Testis (tissue), 2 donors: ENCODE measurements around the gene IPO7.

Experiments used
- POLR2A ChIP-seq: fragments of 450-650 bp; IDR thresholded peaks from one replicate; pipeline ENCODE4 v1.6.1; 2017; ENCODE audit warnings: antibody characterized with exemption, mild to moderate bottlenecking, moderate library complexity
- TF ChIP-seq, protein P1 (sequence below), 3 experiments: fragments of 450-650 bp in 2 of 3; fragments of 200-600 bp in 1 of 3; sonication (generic) in 1 of 3; IDR thresholded peaks; one replicate each; pipeline ENCODE4 v1.5.1; 2016 to 2019; ENCODE audit warnings: antibody characterized with exemption in 3 of 3, mild to moderate bottlenecking in 2 of 3, moderate library complexity in 1 of 3

- TF ChIP-seq, protein P1, sequence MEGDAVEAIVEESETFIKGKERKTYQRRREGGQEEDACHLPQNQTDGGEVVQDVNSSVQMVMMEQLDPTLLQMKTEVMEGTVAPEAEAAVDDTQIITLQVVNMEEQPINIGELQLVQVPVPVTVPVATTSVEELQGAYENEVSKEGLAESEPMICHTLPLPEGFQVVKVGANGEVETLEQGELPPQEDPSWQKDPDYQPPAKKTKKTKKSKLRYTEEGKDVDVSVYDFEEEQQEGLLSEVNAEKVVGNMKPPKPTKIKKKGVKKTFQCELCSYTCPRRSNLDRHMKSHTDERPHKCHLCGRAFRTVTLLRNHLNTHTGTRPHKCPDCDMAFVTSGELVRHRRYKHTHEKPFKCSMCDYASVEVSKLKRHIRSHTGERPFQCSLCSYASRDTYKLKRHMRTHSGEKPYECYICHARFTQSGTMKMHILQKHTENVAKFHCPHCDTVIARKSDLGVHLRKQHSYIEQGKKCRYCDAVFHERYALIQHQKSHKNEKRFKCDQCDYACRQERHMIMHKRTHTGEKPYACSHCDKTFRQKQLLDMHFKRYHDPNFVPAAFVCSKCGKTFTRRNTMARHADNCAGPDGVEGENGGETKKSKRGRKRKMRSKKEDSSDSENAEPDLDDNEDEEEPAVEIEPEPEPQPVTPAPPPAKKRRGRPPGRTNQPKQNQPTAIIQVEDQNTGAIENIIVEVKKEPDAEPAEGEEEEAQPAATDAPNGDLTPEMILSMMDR (IDR thresholded peaks at IDR 0.05): no peak
- no peak for TF ChIP-seq POLR2A
Measured at GRCh38 chr11:9357041-9357440, 27.4 kb upstream of the IPO7 start.
